GM12891 (cell line): ENCODE results near the gene THEM4.

Source experiments
- DNase-seq: peaks from one replicate; pipeline ENCODE4 v3.0.0; 2011; ENCODE audit warnings: low spot score; ENCODE audit not compliant: insufficient read length
- FAIRE-seq: peaks from 2 replicates; lab custom pipeline; 2011; peaks lifted over from hg19 to GRCh38; lab: Jason Lieb, UNC
- PAX5 ChIP-seq: IDR thresholded peaks from 2 replicates; pipeline ENCODE4 v1.6.1; 2011; ENCODE audit warnings: low read length, moderate library complexity, mild to moderate bottlenecking; ENCODE audit not compliant: insufficient read depth, severe bottlenecking
- POLR2A ChIP-seq: IDR thresholded peaks from 2 replicates; pipeline ENCODE4 v1.6.1; 2011; ENCODE audit warnings: low read depth, low read length, control low read depth
- POLR2AphosphoS5 ChIP-seq: IDR thresholded peaks from 2 replicates; pipeline ENCODE4 v1.6.1; 2011; ENCODE audit warnings: low read depth, low read length, control low read depth
- POU2F2 ChIP-seq: IDR thresholded peaks from 2 replicates; pipeline ENCODE4 v1.6.1; 2011; ENCODE audit warnings: low read depth, mild to moderate bottlenecking, control low read depth, low read length, moderate library complexity
- SPI1 ChIP-seq: IDR thresholded peaks from 2 replicates; pipeline ENCODE4 v1.6.1; 2011; ENCODE audit warnings: low read depth, low read length, control low read depth
- TAF1 ChIP-seq: IDR thresholded peaks from 2 replicates; pipeline ENCODE4 v1.6.1; 2011; ENCODE audit warnings: low read depth, low read length, control low read depth

Gene THEM4

GRCh38 chr1:151945725-151946722, 36.7 kb upstream of the THEM4 start:
- TF ChIP-seq TAF1 = no peak
- TF ChIP-seq PAX5 = no peak
- TF ChIP-seq POU2F2 = no peak
- no peak for TF ChIP-seq POLR2A
- TF ChIP-seq SPI1 = no peak
- no peak for FAIRE-seq
- no peak for DNase-seq

GRCh38 chr1:151944857-151945575, 35.7 kb upstream of the THEM4 start:
- FAIRE-seq (no peak), DNase-seq (no peak)
- TF ChIP-seq POU2F2 (no peak), SPI1 (no peak), POLR2A (no peak), TAF1 (no peak), PAX5 (no peak)

GRCh38 chr1:151944126-151944856, 35.0 kb upstream of the THEM4 start:
- no peak for FAIRE-seq
- DNase-seq = no peak

GRCh38 chr1:151943591-151943990, 34.3 kb upstream of the THEM4 start:
- FAIRE-seq = no peak
- DNase-seq = no peak
- TF ChIP-seq POLR2AphosphoS5 (no peak), TAF1 (no peak), PAX5 (no peak), POU2F2 (no peak), POLR2A (no peak), SPI1 (no peak)

More at GRCh38 chr1:151944126-151944856, 35.0 kb upstream of the THEM4 start:
- no peak for TF ChIP-seq POLR2A
- TF ChIP-seq TAF1 = no peak
- TF ChIP-seq POU2F2 = no peak
- TF ChIP-seq SPI1 = no peak
- TF ChIP-seq PAX5 = no peak
- no peak for TF ChIP-seq POLR2AphosphoS5

- no peak for FAIRE-seq
- no peak for TF ChIP-seq PAX5
- TF ChIP-seq POLR2AphosphoS5 = no peak
- no peak for TF ChIP-seq TAF1
- no peak for TF ChIP-seq SPI1
- TF ChIP-seq POU2F2 = no peak
- TF ChIP-seq POLR2A = no peak
- no peak for DNase-seq
These were observed 33.6 kb upstream of the THEM4 start for GRCh38 chr1:151942882-151943281.

GRCh38 chr1:151940541-151940940, 31.2 kb upstream of the THEM4 start:
- no peak for TF ChIP-seq POLR2AphosphoS5
- no peak for TF ChIP-seq PAX5
- no peak for TF ChIP-seq POU2F2
- no peak for TF ChIP-seq TAF1
- no peak for TF ChIP-seq SPI1
- no peak for TF ChIP-seq POLR2A
- DNase-seq (no peak), FAIRE-seq (no peak)

- FAIRE-seq (no peak), DNase-seq (no peak)
- TF ChIP-seq POU2F2 (no peak), POLR2AphosphoS5 (no peak), PAX5 (no peak), TAF1 (no peak), POLR2A (no peak), SPI1 (no peak)
These were observed 30.5 kb upstream of the THEM4 start for GRCh38 chr1:151939779-151940178.

GRCh38 chr1:151939141-151939540, 29.8 kb upstream of the THEM4 start:
- no peak for FAIRE-seq
- DNase-seq = no peak
- no peak for TF ChIP-seq SPI1
- no peak for TF ChIP-seq POLR2A
- TF ChIP-seq TAF1 = no peak
- TF ChIP-seq POU2F2 = no peak
- TF ChIP-seq POLR2AphosphoS5 = no peak
- TF ChIP-seq PAX5 = no peak

GRCh38 chr1:151936653-151937052, 27.3 kb upstream of the THEM4 start:
- TF ChIP-seq PAX5 (no peak), POLR2AphosphoS5 (no peak), POU2F2 (no peak), POLR2A (no peak), TAF1 (no peak), SPI1 (no peak)
- no peak for FAIRE-seq
- DNase-seq = no peak
